Lower leg skin (tissue), 4 donors: ENCODE measurements around the gene SOCS7. TPM values are rescaled to one million over a fixed set of nuclear protein-coding genes. Genes with fewer than 3 reads are reported as not detected.

Experiments
- DNase-seq, 2 donors: peaks; one replicate each; pipeline ENCODE4 v3.0.0-alpha.2; 2019; ENCODE audit warnings: low spot score in 2 of 2
- H3K4me3 ChIP-seq: fragments of 200-600 bp; sonication (generic); 2 replicates; pipeline ENCODE4 v1.5.1; 2017; ENCODE audit warnings: mild to moderate bottlenecking, low read depth; ENCODE audit not compliant: poor library complexity, severe bottlenecking
- CTCF ChIP-seq, 3 donors: fragments of 450-650 bp; IDR thresholded peaks; one replicate each; pipeline ENCODE4 v1.5.1; 2016; ENCODE audit warnings: antibody characterized with exemption in 3 of 3, mild to moderate bottlenecking in 3 of 3, moderate library complexity in 2 of 3
- POLR2A ChIP-seq, 2 donors: fragments of 450-650 bp; IDR thresholded peaks; one replicate each; pipeline ENCODE4 v1.6.1; 2016 to 2017; ENCODE audit warnings: antibody characterized with exemption in 2 of 2, mild to moderate bottlenecking in 1 of 2, moderate library complexity in 1 of 2
- WGBS, 2 donors: methylation state at CpG; one replicate each; pipeline ENCODE4 v1.1.5; 2018; 5-methylcytosine and 5-hydroxymethylcytosine counted together
- intact Hi-C: fragments of 100-400 bp; cut with DNase I; formaldehyde crosslinking; loops from one replicate; pipeline ENCODE4 v1.15.0; 2023; ENCODE audit warnings: low total_unique reads
- total RNA-seq, 4 donors: library from RNA; depleted of rRNA; stranded (reverse); fragments of >200 nt; gene quantifications; one replicate each; pipeline ENCODE4 v1.1.0, GENCODE V29; 2016

Gene SOCS7
- total RNA-seq, 4 donors from 2014 or later: 14.5 to 19.9 (median 19.3) TPM

- WGBS, 2 donors: 89 to 93% methylated on average over 8 of the region's 8 CpGs
- intact Hi-C loops: no loop called here
- DNase-seq: no peak
- no peak overlapping the region for H3K4me3 ChIP-seq
- TF ChIP-seq CTCF (IDR thresholded peaks at IDR 0.05): no peak
- TF ChIP-seq POLR2A (IDR thresholded peaks at IDR 0.05): no peak
These were observed 13.1 kb downstream of the SOCS7 start for GRCh38 chr17:38364741-38365140.

GRCh38 chr17:38369124-38369886 lies 17.7 kb downstream of the SOCS7 start:
- TF ChIP-seq CTCF (IDR thresholded peaks at IDR 0.05): no peak
- no peak for TF ChIP-seq POLR2A (IDR thresholded peaks at IDR 0.05)
- intact Hi-C loops: no loop called here
- no peak for DNase-seq
- no peak overlapping the region for H3K4me3 ChIP-seq
- 89 to 92% methylated on average over 8 of the region's 8 CpGs for WGBS, 2 donors

GRCh38 chr17:38379448-38379847 lies 27.8 kb downstream of the SOCS7 start:
- TF ChIP-seq POLR2A (IDR thresholded peaks at IDR 0.05) (no peak), CTCF (IDR thresholded peaks at IDR 0.05) (no peak)
- DNase-seq: no peak
- intact Hi-C loops: no loop called here
- H3K4me3 ChIP-seq: no peak overlapping the region
- 68 to 73% methylated on average over 1 of the region's 1 CpG for WGBS, 2 donors

GRCh38 chr17:38395090-38395489 lies 43.4 kb downstream of the SOCS7 start:
- WGBS, 2 donors: 95 to 96% methylated on average over 4 of the region's 4 CpGs
- TF ChIP-seq CTCF (IDR thresholded peaks at IDR 0.05) (no peak), POLR2A (IDR thresholded peaks at IDR 0.05) (no peak)
- no peak for DNase-seq
- H3K4me3 ChIP-seq: no peak overlapping the region
- intact Hi-C loops: no loop called here

- H3K4me3 ChIP-seq: no peak overlapping the region
- intact Hi-C loops: no loop called here
- WGBS, 2 donors: 79 to 84% methylated on average over 2 of the region's 2 CpGs
- TF ChIP-seq POLR2A (IDR thresholded peaks at IDR 0.05): no peak
- TF ChIP-seq CTCF (IDR thresholded peaks at IDR 0.05): no peak
- DNase-seq: no peak
These were observed 45.6 kb downstream of the SOCS7 start for GRCh38 chr17:38397227-38397626.

- WGBS, 2 donors: 85 to 90% methylated on average over 6 of the region's 6 CpGs
- TF ChIP-seq CTCF (IDR thresholded peaks at IDR 0.05): no peak
- no peak for DNase-seq
- no peak overlapping the region for H3K4me3 ChIP-seq
- intact Hi-C loops: no loop called here
These were observed 48.6 kb downstream of the SOCS7 start for GRCh38 chr17:38400286-38400685.
